Thyroid gland (tissue), 4 donors: Measurements from ENCODE around the gene E4F1.

Source experiments
- CTCF ChIP-seq, 6 experiments: fragments of 200-600 bp in 3 of 6; fragments of 450-650 bp in 3 of 6; sonication (generic) in 3 of 6; IDR thresholded peaks; one replicate each; pipeline ENCODE4 v1.5.1; 2016 to 2019; ENCODE audit warnings: antibody characterized with exemption in 6 of 6, mild to moderate bottlenecking in 2 of 6, inconsistent platforms in 1 of 6, moderate library complexity in 1 of 6
- POLR2A ChIP-seq, 2 donors: fragments of 450-650 bp; IDR thresholded peaks; one replicate each; pipeline ENCODE4 v1.6.1; 2017; ENCODE audit warnings: antibody characterized with exemption in 2 of 2, mild to moderate bottlenecking in 2 of 2, moderate library complexity in 1 of 2

GRCh38 chr16:2179107-2179501 lies 44.3 kb upstream of the E4F1 start:
- TF ChIP-seq CTCF (IDR thresholded peaks at IDR 0.05) (no peak), POLR2A (IDR thresholded peaks at IDR 0.05) (no peak)
